DMS114 treated with DMSO at 0.1 percent for 48 hours (cell line): Measurements from ENCODE around the gene XPR1.
"Not testable (repeated sequence)": the region's sequence is repeated elsewhere in the genome, so short reads cannot be mapped to it uniquely, and the experiment has no call there.

ENCODE experiments used
- DNase-seq: peaks from one replicate; lab custom pipeline; 2025; ENCODE audit not compliant: unreplicated experiment; lab: John Stamatoyannopoulos, UW

Gene XPR1

DNA sequence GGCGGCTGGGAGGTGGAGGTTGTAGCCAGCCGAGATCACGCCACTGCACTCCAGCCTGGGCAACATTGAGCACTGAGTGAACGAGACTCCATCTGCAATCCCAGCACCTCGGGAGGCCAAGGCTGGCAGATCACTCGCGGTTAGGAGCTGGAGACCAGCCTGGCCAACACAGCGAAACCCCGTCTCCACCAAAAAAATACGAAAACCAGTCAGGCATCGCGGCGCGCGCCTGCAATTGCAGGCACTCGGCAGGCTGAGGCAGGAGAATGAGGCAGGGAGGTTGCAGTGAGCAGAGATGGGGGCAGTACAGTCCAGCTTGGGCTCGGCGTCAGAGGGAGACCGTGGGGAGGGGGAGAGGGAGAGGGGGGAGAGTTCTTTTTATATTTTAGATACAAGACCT, 79.4 kb downstream of the XPR1 start:
- DNase-seq, result not testable (repeated sequence)

DNA sequence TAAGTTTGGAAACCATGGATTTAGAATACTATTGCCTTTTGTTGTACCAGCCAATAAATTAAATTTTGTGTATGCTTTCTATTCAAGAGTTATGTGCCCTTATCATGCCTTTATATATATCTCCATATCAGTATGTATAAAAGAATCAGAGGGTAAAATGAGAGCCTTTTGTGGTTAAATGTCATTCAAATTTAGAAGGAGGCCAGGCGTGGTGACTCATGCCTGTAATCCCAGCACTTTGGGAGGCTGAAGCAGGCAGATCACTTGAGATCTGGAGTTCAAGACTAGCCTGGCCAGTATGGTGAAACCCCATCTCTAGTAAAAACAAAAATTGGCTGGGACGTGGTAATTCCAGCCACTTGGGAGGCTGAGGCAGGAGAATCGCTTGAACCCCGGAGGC, 88.9 kb downstream of the XPR1 start:
- no peak for DNase-seq

DNA sequence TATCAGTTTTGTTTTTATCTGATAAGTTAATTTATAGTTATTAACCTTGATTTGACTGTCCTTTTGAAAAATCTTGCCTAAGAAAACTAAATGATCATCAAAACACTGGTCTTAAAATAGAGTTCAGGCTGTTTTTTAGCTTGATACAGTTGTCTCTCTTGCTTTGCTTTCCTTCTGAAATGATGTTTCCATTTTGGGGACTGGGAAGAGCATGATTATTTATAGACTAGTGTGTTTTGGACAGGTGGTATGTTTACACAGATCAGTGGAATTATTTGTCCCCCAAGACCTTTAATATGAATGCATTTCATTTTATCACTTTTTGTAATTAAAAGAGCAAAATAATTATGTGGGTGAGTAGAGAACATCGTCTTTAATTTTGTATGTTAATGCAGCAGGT, 90.8 kb downstream of the XPR1 start:
- no peak for DNase-seq

DNA sequence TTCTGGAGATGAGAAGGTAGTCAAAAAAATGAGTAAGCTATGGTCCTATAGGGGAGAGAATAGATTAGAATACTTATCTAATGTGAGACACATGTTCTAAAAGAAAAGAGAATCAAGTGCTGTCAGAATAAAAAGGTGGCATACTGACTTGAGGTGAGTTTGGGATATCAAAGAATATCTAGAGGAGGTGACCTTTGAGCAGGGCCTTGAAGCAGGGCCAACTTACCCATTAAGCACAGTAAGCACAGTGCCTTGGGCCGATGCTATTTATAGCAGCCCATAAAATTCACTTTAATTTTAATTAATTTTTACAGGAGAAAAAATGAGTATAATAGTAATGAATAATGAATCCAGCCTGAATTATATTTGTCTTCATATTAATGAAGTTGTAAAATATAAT, 92.2 kb downstream of the XPR1 start:
- DNase-seq, result no peak

DNA sequence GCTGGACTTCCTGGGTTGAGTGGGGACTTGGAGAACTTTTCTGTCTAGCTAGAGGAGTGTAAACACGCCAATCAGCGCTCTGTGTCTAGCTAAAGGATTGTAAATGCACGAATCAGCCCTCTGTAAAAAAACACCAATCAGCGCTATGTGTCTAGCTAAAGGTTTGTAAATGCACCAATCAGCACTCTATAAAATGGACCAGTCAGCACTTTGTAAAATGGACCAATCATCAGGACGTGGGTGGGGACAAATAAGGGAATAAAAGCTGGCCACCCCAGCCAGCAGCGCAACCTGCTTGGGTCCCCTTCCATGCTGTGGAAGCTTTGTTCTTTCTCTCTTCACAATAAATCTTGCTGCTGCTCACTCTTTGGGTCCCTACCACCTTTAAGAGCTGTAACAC, 94.2 kb downstream of the XPR1 start:
- not testable (repeated sequence) for DNase-seq

DNA sequence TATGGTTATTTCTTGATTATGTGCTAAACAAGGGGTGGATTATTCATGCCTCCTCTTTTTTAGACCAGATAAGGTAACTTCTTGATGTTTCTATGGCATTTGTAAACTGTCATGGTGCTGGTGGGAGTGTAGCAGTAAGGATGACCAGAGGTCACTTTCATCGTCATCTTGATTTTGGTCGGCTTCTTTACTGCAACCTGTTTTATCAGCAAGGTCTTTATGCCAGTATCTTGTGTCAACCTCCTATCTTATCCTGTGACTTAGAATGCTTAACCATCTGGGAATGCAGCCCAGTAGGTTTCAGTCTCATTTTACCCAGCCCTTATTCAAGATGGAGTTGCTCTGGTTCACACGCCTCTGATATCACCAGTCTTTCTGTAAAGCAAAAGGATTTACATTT, 95.9 kb downstream of the XPR1 start:
- not testable (repeated sequence) for DNase-seq

DNA sequence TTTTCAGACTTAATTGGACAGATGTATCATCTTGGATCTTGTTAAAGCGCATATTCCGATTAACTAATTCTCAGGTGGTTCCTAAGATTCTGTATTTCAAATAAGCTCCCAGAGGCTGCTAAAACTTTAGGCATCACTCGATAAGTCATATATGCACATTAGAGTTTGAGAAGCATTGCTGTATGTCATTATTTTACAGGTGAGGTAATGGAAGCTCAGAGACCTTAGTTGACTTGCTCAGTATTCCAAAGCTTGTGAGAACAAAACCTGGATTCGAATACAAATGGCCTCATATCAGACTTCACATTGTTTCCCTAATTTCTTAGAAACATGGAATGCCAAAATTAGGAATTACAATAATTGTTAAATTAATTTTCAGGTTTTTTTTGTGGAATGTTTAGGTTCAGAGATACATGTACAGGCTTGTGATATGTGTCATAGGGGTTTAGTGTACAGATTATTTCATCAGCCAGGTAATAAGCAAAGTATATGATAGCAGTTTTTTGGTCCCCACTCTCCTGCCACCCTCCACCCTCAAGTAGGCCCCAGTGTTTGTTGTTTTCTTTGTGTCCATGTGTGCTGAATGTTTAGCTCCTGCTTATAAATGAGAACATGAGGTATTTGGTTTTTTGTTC, 96.8 kb downstream of the XPR1 start:
- DNase-seq, result no peak

DNA sequence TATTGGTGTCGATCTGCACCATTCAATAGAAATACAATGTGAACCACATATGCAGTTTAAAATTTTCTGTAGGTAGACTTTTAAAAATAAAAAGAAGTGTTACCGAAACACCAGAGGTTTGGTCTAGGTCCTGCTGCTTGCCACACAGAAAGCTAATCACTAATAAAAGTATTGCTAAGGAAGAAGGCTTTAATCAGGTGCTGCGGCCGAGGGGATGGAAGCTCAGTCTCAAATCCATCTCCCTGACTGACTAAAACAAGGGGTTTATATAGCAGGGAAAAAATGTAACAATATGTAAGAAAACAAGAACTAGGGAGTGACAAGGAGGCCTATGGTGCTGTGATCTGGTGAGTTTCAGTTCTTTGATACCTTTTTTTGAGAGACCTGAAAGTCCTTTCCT, 99.3 kb downstream of the XPR1 start:
- no peak for DNase-seq

DNA sequence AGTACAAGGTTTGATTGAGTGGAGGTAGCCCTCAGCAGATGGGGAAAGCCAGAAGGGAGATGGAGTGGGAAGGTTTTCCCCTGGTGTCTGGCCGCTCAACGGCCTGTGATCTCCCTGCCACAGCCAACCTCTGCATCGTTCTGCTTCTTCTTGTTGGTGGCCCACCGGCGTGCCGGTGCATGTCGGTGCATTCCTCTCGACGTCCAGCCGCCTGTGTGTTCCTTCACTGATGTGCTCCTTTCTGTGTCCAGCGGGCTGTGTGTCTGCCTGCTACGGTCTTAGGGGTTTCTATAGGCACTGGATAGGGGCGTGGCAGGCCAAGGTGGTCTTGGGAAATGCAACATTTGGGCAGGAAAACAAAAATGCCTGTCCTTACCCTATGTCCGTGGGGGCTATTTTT, 101.0 kb downstream of the XPR1 start:
- no peak for DNase-seq

DNA sequence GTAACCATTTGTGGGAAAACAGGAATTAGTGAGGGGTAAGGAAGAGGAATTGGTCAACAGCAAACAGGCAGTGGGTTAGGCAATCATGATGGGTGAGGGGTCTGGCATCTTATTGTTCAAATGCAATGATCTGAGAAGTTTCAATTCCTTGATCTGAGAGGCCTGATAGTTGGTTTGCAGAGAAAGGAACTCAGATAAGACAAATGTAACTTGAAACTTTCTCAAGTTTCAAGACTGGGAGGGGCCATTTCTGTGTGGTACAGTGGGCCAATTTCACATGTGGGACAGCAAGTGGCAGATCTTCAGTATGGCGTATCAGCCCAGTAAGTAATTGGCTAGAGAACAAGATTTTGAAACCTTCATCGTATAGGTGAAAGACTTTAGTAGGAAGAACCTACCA, 102.5 kb downstream of the XPR1 start:
- no peak for DNase-seq

DNA sequence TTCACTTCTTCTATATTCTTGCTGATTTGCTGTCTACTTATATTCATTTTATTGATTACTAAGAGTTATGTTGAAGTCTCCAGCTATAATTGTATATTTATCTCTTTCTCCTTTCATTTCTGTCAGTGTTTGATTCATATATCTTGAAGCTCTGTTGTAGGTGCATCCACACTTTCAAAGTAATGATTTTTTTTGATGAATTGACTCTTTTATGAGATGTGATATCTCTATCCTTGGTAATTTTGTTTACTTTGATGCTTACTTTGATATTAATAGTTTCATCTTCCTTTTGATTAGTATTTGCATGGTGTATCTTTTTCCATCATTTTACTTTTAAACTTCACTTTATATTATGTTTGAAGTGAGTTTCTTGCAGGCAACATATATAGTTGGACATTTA, 110.8 kb downstream of the XPR1 start:
- no peak for DNase-seq

DNA sequence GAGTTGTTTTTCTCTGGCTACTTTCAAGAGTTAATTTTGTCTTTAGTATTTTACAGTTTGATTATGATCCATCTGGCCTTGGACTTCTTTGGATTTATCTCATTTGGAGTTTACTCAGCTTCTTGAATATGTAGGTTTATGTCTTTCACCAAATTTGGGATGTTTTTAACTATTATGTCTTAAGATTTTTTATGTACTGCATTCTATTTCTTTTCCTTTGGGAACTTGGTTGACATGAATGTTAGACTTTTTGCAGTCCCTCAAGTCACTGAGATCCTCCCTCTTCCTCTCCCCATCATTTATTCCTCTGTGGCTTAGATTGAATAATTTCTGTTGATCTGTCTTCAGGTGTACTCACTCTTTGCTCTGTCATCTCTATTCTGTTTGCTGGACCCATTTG, 112.0 kb downstream of the XPR1 start:
- no peak for DNase-seq

DNA sequence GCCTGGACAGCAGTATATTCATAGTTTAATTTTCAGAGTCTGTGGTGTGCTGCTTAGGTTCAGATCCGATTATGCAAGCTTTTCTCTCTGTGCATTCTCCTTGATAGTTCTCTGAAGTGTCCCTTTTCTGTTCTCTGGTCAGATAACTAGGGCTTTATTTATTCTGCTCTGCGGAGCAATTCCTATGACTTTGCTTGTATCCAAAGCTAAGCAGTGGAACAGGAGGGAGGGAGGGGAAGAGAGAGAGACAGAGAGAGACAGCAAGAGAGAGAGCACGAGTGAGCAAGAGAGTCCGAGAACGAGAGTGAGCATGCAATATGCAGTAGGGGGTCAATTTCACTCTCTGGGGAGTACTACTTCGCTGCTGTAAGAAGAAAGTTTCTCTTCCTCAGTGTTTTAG, 113.3 kb downstream of the XPR1 start:
- no peak for DNase-seq

DNA sequence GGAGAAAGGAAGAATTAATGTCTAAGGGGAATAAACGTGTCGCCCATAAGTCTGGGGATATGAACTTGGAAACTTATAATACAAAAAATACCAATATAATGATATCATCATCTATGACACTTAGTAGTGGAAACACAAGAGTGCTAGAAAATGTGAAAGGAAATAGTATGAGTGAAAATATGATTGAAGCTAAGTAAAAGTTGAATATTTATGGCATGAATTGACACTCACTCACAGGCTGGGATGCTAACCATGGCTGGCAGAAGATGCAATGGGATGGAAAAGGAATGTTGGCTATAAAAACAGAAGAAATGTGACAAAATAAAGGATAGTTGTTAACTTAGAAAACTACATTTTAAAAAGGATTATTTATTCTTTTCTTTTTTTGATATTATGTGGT, 120.1 kb downstream of the XPR1 start:
- no peak for DNase-seq

DNA sequence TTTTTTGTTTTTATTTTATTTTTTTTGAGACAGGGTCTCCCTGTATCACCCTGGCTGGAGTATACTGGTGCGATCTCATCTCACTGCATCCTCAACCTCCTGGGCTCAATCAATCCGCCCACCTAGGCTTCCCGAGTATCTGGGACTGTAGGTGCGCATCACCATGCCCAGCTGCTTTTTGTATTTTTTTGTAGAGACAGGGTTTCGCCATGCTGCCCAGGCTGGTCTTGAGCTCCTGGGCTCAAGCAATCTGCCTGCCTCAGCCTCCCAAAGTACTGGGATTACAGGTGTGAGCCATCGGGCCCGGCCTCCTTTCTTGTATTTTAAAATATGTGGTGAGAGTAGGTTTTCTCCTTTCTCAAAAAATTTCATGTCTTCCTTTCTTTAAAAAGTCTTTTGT, 122.6 kb downstream of the XPR1 start:
- DNase-seq, result no peak

DNA sequence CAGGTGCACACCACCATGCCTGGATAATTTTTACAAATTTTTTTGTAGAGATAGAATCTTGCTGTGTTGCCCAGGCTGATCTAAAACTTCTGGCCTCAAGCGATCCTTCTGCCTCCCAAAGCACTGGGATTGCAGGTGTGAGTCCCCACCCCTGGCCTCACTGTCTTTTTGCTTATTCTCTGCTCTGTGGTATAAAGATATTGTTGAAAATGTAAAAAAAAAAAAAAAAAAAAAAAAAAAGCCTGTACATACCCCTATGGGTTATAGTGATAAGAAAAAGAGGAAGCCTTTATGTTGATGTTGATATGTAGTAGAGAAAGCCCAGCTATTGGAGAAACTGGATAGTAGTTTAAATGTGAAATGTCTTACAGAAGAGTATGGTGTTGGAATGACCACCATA, 125.8 kb downstream of the XPR1 start:
- DNase-seq, result no peak

DNA sequence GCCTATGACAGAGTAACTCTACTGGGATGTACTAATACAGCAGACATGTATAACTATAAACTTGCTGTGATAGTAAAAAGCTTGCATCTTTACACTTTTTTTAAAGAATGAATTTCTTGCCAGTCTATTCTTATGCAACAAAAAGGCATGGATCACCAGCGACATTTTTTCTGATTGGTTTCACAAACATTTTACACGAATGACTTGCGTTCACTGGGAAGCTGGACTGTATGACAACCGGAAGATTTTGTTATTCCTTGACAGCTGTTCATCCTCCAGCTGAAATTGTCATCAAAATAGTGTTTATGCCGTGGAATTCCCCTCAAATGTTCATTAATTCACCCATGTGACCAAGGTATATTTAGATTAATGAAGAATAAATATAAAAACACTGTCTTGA, 131.0 kb downstream of the XPR1 start:
- DNase-seq, result no peak

DNA sequence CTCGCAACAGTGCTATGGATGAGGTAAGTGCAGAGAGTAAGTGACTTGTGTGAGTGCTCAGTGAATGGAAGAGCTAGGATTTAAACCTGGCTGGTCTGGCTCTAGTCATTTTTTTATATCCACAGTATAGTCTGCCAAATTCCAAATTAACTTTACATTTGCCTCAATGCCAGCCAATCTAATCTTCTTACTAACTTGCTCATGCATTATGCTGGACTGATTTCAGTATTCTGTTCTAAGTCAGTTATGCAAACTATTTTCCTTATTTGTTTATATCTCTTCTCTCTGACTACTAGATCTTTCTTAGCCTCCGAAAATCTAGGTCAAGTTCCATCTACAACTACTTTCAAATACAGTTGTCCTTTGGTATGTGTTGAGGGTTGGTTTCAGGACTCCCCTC, 133.3 kb downstream of the XPR1 start:
- DNase-seq, result no peak

DNA sequence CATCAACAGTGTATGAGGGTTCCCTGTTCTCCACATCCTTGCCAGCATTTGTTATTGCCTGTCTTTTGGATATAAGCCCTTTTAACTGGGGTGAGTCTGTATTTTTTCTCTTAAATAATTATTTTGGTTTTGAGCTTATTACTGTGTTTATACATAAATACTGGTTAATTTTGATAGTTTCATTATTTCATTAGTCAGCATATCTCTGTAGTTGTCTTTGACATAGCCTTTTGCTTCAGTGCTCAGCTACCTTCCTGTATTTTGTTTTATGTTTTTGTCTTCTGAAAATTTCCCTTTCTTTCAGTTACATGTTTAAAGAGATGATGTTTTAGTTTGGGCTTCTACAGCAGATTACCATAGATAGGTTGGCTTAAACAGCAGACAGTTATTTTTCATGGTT, 138.1 kb downstream of the XPR1 start:
- DNase-seq, result no peak

DNA sequence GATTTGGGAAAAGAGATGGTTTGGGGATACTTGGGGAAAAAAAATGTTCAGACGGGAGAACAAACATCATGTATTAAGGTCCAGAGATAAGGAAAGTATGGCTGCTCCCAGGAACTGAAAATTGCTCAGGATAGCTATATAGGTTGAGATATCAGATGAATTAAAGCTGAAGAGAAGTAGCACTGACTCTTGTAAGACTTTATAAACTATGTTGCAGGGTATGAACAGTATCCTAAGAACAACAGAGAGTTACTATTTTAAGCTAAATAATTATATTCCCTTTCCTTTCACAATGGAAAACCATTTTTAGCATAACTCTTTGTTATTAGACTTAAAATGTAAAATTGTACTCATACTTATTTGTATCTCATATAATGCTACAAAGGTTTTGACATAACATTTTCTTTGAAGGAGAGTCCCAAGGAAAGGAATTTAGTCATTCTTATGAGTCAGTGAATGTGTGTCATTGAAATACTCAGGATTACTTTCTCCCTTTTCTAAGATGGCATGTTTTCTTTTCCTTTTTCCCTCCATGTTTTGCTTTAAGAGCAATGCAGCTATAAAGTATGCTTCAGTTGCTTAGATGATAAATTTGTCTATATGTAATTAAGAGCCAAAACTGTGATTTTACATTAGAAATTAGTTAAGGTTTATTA, 141.5 kb downstream of the XPR1 start:
- DNase-seq, result no peak

DNA sequence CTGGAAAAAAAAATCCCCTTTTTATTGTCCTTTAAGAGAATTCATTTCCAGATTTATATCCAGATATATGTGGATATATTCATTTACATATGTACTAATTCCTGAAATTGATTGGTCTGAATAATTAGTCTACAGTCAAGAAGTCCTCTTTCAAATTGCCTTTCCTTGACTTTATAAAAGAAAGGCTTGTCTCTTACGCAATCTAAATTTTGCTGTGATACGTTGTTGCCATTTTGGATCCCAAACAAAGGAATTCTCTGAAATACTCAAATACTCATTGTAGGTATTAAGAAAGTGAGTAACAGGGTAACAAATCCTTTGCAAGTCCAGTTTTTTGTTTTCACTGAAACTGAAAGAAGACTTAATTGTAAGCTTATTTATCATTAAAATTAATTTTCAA, 144.0 kb downstream of the XPR1 start:
- no peak for DNase-seq

DNA sequence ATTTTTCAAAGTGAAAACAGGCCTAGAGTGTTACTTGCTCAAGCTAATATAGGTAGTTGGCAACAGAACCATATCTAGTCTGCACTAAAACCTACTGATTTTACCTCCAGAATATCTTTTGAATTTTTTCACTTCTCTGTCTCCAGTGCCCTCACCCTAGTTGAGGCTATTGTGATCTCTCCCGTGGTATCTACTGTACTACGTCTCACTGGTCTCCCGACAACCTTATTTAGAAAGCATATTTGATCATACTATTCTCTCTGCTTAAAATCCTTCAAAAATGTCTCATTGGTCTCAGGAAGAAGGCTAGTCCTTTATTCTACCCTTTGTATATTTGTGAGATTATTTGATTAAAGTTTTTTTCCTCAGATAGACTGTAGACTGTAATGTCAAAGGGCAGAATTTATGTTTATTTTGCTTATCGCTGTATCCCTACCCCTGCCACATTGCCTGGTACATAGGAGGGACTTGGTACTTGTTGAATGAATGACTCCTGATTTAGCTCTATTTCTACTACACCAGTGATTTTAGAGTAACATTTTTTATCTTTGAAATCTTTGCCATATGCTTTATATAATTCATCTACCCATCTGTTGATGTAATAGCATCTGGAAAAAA, 145.4 kb downstream of the XPR1 start:
- no peak for DNase-seq
